Activated naive CD4-positive, alpha-beta T cell treated with anti-CD3 and anti-CD28 coated beads, Interleukin-2, amount 50 U/mL, for 72 hours (primary cell): ENCODE data around the gene LPXN. TPM values are rescaled to one million over a fixed set of nuclear protein-coding genes. Genes with fewer than 3 reads are reported as not detected.

Experiments
- ATAC-seq, 2 donors: fragments of 150-1000 bp; cut with Tn5 transposase; 2 replicates each; pipeline ENCODE4 v1.10.0; 2021; ENCODE audit warnings: mild to moderate bottlenecking in 2 of 2, moderate library complexity in 2 of 2
- DNase-seq, 2 donors: peaks; one replicate each; pipeline ENCODE4 v3.0.0; 2021 to 2022; ENCODE audit warnings: low spot score in 2 of 2
- H3K27ac Mint-ChIP-seq, 2 donors: one replicate each; pipeline ENCODE4 v1.8.0; 2022; ENCODE audit warnings: mild to moderate bottlenecking in 2 of 2, mixed read lengths in 2 of 2
- H3K36me3 Mint-ChIP-seq, 2 donors: one replicate each; pipeline ENCODE4 v1.8.0; 2022; ENCODE audit warnings: mixed read lengths in 2 of 2
- H3K9me3 Mint-ChIP-seq, 2 donors: one replicate each; pipeline ENCODE4 v1.8.0; 2022; ENCODE audit warnings: mixed read lengths in 2 of 2
- total RNA-seq, 2 donors: library from RNA; stranded (reverse); gene quantifications; one replicate each; pipeline ENCODE4 v1.2.3, GENCODE V29; 2022

LPXN gene
- total RNA-seq, 2 donors from 2014 or later, result 177 to 422 TPM

DNA sequence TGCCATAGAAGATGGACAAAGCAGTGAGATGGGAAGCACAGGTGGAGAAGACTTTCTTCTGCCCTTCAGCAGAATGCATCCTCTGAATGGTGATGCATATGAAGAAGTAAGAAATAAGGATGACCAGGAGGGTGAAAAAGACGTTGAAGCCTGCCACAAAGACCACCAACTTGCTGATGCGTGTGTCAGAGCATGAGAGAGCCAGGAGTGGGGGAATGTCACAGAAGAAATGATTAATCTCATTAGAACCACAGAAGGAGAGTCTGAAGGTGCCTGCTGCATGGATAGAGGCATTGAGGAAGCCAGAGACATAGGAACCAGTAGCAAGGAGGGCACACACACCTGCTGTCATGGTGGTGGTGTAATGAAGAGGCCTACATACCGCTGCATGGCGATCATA, 68.3 kb downstream of the LPXN start:
- ATAC-seq (no peak), DNase-seq (no peak)
- no peak overlapping the region for H3K27ac Mint-ChIP-seq
- peaks cover 10 to 12% of the 10 kb centered on the region in 2 donors for H3K36me3 Mint-ChIP-seq
- H3K9me3 Mint-ChIP-seq, result peaks cover 0 to 5% of the 10 kb centered on the region in 2 donors

DNA sequence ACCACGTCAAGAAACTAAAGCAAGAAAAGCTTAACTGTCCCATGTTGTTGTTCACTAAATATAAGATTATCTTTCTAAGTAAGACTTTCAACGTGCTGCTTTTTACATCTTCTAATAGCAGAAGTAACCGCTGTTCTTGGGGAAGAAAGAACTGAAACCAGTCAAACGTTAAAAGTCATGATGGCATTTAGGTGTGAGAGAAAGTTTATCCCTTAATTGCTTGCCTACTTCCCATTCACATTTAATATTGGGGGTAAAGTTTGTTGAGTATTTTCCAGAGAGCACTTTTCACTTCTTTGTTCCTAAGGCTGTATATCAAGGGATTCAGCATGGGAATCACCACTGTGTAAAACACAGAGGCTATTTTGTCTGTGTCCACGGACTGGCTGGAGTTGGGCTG, 68.7 kb downstream of the LPXN start:
- Mint-ChIP-seq H3K9me3 (peaks cover 0 to 5% of the 10 kb centered on the region in 2 donors), H3K27ac (no peak overlapping the region), H3K36me3 (peaks cover 10 to 12% of the 10 kb centered on the region in 2 donors)
- ATAC-seq, result no peak
- no peak for DNase-seq

- Mint-ChIP-seq H3K9me3 (peaks cover 0 to 5% of the 10 kb centered on the region in 2 donors), H3K27ac (peak overlapping the region in 1 of 2 donors; percentile 64), H3K36me3 (peaks cover 10 to 12% of the 10 kb centered on the region in 2 donors)
- ATAC-seq (peak; percentile 76 to 89), DNase-seq (no peak)
These were observed 69.8 kb downstream of the LPXN start for GRCh38 chr11:58505849-58506248.

DNA sequence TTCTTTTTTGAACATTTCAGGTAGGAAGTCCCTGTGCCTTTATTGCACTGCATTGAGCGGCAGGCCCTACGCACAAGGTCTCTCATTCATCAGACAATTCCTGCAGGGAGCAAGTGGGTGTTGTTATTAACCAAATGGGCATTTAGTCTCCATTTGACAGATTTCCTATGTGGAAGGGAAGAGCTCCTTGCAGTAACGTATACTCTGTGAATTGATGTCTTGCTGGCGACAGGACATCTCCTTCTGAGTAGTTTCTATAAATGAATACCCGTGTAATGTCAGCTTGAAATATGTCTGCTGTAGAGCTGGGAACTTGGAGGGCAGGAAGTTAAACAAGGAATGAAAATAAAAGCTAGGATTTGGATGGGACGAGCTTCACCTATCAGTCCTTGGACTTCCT, 71.4 kb downstream of the LPXN start:
- peaks cover 10 to 12% of the 10 kb centered on the region in 2 donors for H3K36me3 Mint-ChIP-seq
- no peak overlapping the region for H3K27ac Mint-ChIP-seq
- ATAC-seq (no peak), DNase-seq (no peak)
- peaks cover 0 to 5% of the 10 kb centered on the region in 2 donors for H3K9me3 Mint-ChIP-seq

- Mint-ChIP-seq H3K36me3 (peaks cover 10 to 12% of the 10 kb centered on the region in 2 donors), H3K27ac (no peak overlapping the region)
These were observed 72.2 kb downstream of the LPXN start for GRCh38 chr11:58503361-58503856.

GRCh38 chr11:58502004-58502403, 73.7 kb downstream of the LPXN start:
- ATAC-seq, result no peak

More at GRCh38 chr11:58503361-58503856, 72.2 kb downstream of the LPXN start:
- H3K9me3 Mint-ChIP-seq, result peaks cover 0 to 5% of the 10 kb centered on the region in 2 donors
- DNase-seq (no peak), ATAC-seq (no peak)

DNA sequence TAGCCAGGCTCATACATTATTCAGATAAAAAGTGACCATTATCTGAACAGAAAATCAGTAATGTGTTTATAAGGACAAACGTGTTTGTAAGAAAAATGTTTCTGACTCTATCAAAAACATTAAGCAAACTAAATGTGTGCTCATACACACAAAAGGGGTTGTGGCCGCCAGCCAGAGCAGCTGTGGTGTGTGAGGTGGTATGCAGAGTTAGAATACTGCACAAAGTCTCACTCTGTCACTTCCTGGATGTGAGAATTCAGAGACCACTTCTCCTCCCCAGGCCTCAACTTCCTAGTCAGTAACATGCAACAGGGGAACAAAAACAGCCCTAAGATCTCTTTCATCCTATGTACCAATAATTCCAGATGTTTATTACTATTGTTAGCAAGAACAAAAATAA, 77.2 kb downstream of the LPXN start:
- no peaks in the 10 kb centered on the region for H3K9me3 Mint-ChIP-seq
- DNase-seq, result no peak
- H3K27ac Mint-ChIP-seq, result no peak overlapping the region
- no peaks in the 10 kb centered on the region for H3K36me3 Mint-ChIP-seq
- ATAC-seq, result peak in 1 of 2 donors; percentile 40

More at GRCh38 chr11:58502004-58502403, 73.7 kb downstream of the LPXN start:
- Mint-ChIP-seq H3K36me3 (peaks cover under 1 to 2% of the 10 kb centered on the region in 2 donors), H3K27ac (no peak overlapping the region), H3K9me3 (no peaks in the 10 kb centered on the region)
- DNase-seq, result no peak

GRCh38 chr11:58497951-58498350, 77.7 kb downstream of the LPXN start:
- Mint-ChIP-seq H3K36me3 (no peaks in the 10 kb centered on the region), H3K27ac (no peak overlapping the region), H3K9me3 (no peaks in the 10 kb centered on the region)
- ATAC-seq (no peak), DNase-seq (no peak)

- H3K9me3 Mint-ChIP-seq, result no peaks in the 10 kb centered on the region
These were observed 79.8 kb downstream of the LPXN start for GRCh38 chr11:58495906-58496305.

DNA sequence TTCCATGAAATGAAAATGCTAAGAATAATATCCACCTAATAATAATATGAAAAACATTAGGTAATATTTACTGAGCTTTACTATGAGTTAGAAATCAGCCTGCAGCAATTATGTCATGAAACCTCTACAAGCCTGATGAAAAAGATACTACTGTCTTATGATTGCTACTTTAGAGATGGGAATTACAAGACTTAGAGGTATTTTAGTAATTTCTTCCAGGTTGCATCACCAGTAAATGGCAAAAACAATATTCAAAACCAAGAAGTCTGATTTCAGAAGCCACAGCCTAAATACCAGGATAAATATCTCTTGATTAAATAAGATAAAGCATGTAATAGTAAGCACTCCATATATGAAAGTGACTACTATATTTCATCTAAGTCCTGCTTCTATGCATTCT, 81.6 kb downstream of the LPXN start:
- Mint-ChIP-seq H3K36me3 (no peaks in the 10 kb centered on the region), H3K27ac (no peak overlapping the region), H3K9me3 (no peaks in the 10 kb centered on the region)
- ATAC-seq (no peak), DNase-seq (no peak)

More at GRCh38 chr11:58495906-58496305, 79.8 kb downstream of the LPXN start:
- DNase-seq (no peak), ATAC-seq (no peak)
- no peak overlapping the region for H3K27ac Mint-ChIP-seq
- no peaks in the 10 kb centered on the region for H3K36me3 Mint-ChIP-seq

DNA sequence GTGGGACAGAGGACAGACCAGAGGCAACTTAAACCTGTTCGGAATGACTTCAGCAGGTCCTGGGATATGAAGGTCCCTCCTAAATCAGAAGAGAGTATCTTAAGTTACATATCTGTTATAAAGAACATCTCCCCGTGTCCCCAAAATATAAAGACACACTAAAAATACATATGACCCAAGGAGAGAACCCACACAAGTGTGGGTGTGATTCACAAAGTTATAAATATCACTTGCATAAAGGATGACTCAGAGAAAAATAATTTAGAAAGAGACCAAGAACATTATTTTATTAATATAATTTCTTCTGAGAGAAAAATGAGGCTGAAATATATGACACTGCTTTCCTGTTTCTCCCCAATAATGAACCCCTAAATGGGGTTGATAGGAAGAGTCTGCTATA, 82.0 kb downstream of the LPXN start:
- Mint-ChIP-seq H3K9me3 (no peaks in the 10 kb centered on the region), H3K27ac (no peak overlapping the region), H3K36me3 (no peaks in the 10 kb centered on the region)
- ATAC-seq (no peak), DNase-seq (no peak)

GRCh38 chr11:58490827-58491226, 84.8 kb downstream of the LPXN start:
- no peaks in the 10 kb centered on the region for H3K36me3 Mint-ChIP-seq
- DNase-seq (no peak), ATAC-seq (no peak)
- peaks cover 0 to 4% of the 10 kb centered on the region in 2 donors for H3K9me3 Mint-ChIP-seq
- no peak overlapping the region for H3K27ac Mint-ChIP-seq

- no peak overlapping the region for H3K27ac Mint-ChIP-seq
- H3K9me3 Mint-ChIP-seq, result peaks cover 0 to 4% of the 10 kb centered on the region in 2 donors
- no peaks in the 10 kb centered on the region for H3K36me3 Mint-ChIP-seq
- DNase-seq (no peak), ATAC-seq (no peak)
These were observed 88.5 kb downstream of the LPXN start for GRCh38 chr11:58487170-58487569.

GRCh38 chr11:58485961-58486360, 89.7 kb downstream of the LPXN start:
- no peak overlapping the region for H3K27ac Mint-ChIP-seq
- H3K36me3 Mint-ChIP-seq, result no peaks in the 10 kb centered on the region
- H3K9me3 Mint-ChIP-seq, result peaks cover 0 to 4% of the 10 kb centered on the region in 2 donors
- ATAC-seq, result no peak
- DNase-seq, result no peak

Other genes starting within 250 kb of the LPXN start
- not detected for gene OR5B17, start 216.8 kb downstream of the LPXN start, total RNA-seq
- gene OR5B3, start 169.0 kb downstream of the LPXN start, total RNA-seq, result not detected
- gene OR5B2, start 147.7 kb downstream of the LPXN start, total RNA-seq, result under 1 TPM in 1 of 2 donors, not detected in 1; 0.20 TPM
- under 1 TPM in 1 of 2 donors, not detected in 1; 0.43 TPM for gene OR5B12, start 133.6 kb downstream of the LPXN start, total RNA-seq
- gene OR5B21, start 67.8 kb downstream of the LPXN start, total RNA-seq, result under 1 TPM; 0.66 to 0.74 TPM
- 10 to 100 TPM; 37.7 to 79.7 TPM for gene ZFP91, start 3.2 kb upstream of the LPXN start, total RNA-seq
- gene CNTF, start 46.8 kb upstream of the LPXN start, total RNA-seq, result 1 to 10 TPM; 4.2 to 5.9 TPM
- gene GLYAT, start 156.1 kb upstream of the LPXN start, total RNA-seq, result not detected